H1 (cell line): ENCODE measurements around the gene ANKRD13B. TPM values are rescaled to one million over a fixed set of nuclear protein-coding genes. Genes with fewer than 3 reads are reported as not detected.
A peak's percentile ranks its signal among the peaks of the same experiment; 100 is the strongest.

Experiments
- CTCF ChIA-PET: fragments of 300-600 bp; sonication (Branson Sonifier 250); formaldehyde crosslinking; loops from one replicate; lab custom pipeline; 2021; ENCODE audit not compliant: partially characterized antibody; lab: Charles Lee
- POLR2A ChIA-PET: fragments of 300-600 bp; sonication (Branson Sonifier 250); formaldehyde crosslinking; loops from one replicate; lab custom pipeline; 2021; ENCODE audit warnings: inconsistent platforms; ENCODE audit not compliant: partially characterized antibody; lab: Charles Lee
- DNase-seq, 2 experiments: peaks; one replicate each; pipeline versions ENCODE4 v3.0.0 to v3.0.0-alpha.2; 2010 to 2022; ENCODE audit warnings: low spot score in 2 of 2, low read depth in 1 of 2, mixed read lengths in 1 of 2
- FAIRE-seq: peaks from 2 replicates; lab custom pipeline; 2011; peaks lifted over from hg19 to GRCh38; lab: Jason Lieb, UNC
- H2AFZ ChIP-seq: 2 replicates; pipeline ENCODE4 v1.8.1; 2012; ENCODE audit warnings: low read length, inconsistent platforms
- H2AK5ac ChIP-seq: 2 replicates; pipeline ENCODE4 v1.6.1; 2013; ENCODE audit warnings: low read depth, low read length
- H2BK120ac ChIP-seq: replicated peaks from 2 replicates; pipeline ENCODE3; 2013; ENCODE audit warnings: low read depth, low read length, inconsistent platforms
- H2BK12ac ChIP-seq: 2 replicates; pipeline ENCODE4 v1.6.1; 2013; ENCODE audit warnings: low read depth, low read length
- H2BK15ac ChIP-seq: 2 replicates; pipeline ENCODE4 v1.6.1; 2013; ENCODE audit warnings: low read length
- H2BK20ac ChIP-seq: 2 replicates; pipeline ENCODE4 v1.6.1; 2013; ENCODE audit warnings: low read length
- H2BK5ac ChIP-seq: 2 replicates; pipeline ENCODE4 v1.6.1; 2013; ENCODE audit warnings: low read depth, low read length
- H3K14ac ChIP-seq: 2 replicates; pipeline ENCODE4 v1.6.1; 2013; ENCODE audit warnings: inconsistent platforms; ENCODE audit not compliant: insufficient read length
- H3K18ac ChIP-seq: 2 replicates; pipeline ENCODE4 v1.6.1; 2013; ENCODE audit warnings: low read length; ENCODE audit errors: extremely low read depth
- H3K23ac ChIP-seq: 2 replicates; pipeline ENCODE4 v1.6.1; 2013; ENCODE audit warnings: inconsistent platforms; ENCODE audit not compliant: insufficient read length
- H3K23me2 ChIP-seq: 2 replicates; pipeline ENCODE4 v1.6.1; 2013; ENCODE audit warnings: low read depth, low read length
- H3K27ac ChIP-seq: 2 replicates; pipeline ENCODE4 v1.6.1; 2011; ENCODE audit warnings: low read depth, low read length, inconsistent platforms
- H3K27me3 ChIP-seq, 4 experiments: replicated peaks in 1 of 4; 1 replicate in 1 of 4; 2 replicates in 3 of 4; pipeline versions ENCODE4 v1.6.1 to v1.8.1; 2011 to 2013; ENCODE audit warnings: low read length in 3 of 4, mild to moderate bottlenecking in 3 of 4, inconsistent platforms in 2 of 4, mixed read lengths in 2 of 4, moderate library complexity in 1 of 4; ENCODE audit not compliant: control insufficient read depth in 3 of 4, insufficient read depth in 3 of 4; ENCODE audit errors: extremely low read depth in 1 of 4
- H3K36me3 ChIP-seq, 4 experiments: 2 replicates each; pipeline versions ENCODE4 v1.6.1 to v1.8.1; 2011 to 2013; ENCODE audit warnings: mild to moderate bottlenecking in 4 of 4, low read length in 3 of 4, moderate library complexity in 2 of 4, control low read depth in 1 of 4, inconsistent platforms in 1 of 4; ENCODE audit not compliant: insufficient read depth in 4 of 4, control insufficient read depth in 2 of 4
- H3K4ac ChIP-seq: replicated peaks from 2 replicates; pipeline ENCODE3; 2013; ENCODE audit warnings: low read length, low read depth, mixed read lengths, inconsistent platforms; ENCODE audit not compliant: insufficient read length
- H3K4me1 ChIP-seq, 4 experiments: replicated peaks in 1 of 4; 1 replicate in 1 of 4; 2 replicates in 3 of 4; pipeline versions ENCODE4 v1.6.1 to v1.8.1; 2011 to 2013; ENCODE audit warnings: low read length in 3 of 4, inconsistent platforms in 2 of 4, mixed read lengths in 1 of 4; ENCODE audit not compliant: insufficient read depth in 4 of 4, control insufficient read depth in 3 of 4
- H3K4me2 ChIP-seq, 2 experiments: 2 replicates each; pipeline versions ENCODE4 v1.6.1 to v1.8.1; 2011 to 2013; ENCODE audit warnings: low read depth in 2 of 2, low read length in 2 of 2, control low read depth in 1 of 2, inconsistent platforms in 1 of 2, mild to moderate bottlenecking in 1 of 2; ENCODE audit not compliant: insufficient read depth in 1 of 2
- H3K4me3 ChIP-seq, 4 experiments: fragments of 200-600, 300-600 bp in 1 of 4; sonication (generic), shearing (Covaris generic), sonication (Bioruptor Twin) in 1 of 4; 2 replicates each; pipeline versions ENCODE4 v1.5.1 to v1.8.1; 2011 to 2016; ENCODE audit warnings: low read length in 4 of 4, low read depth in 3 of 4, control low read depth in 2 of 4, inconsistent platforms in 2 of 4, mild to moderate bottlenecking in 2 of 4, mixed read lengths in 1 of 4, moderate library complexity in 1 of 4; ENCODE audit not compliant: insufficient read depth in 2 of 4; ENCODE audit errors: extremely low read depth in 1 of 4
- H3K56ac ChIP-seq: replicated peaks from 2 replicates; pipeline ENCODE3; 2013; ENCODE audit warnings: low read depth, mild to moderate bottlenecking, mixed read lengths, low read length, inconsistent platforms; ENCODE audit not compliant: insufficient read length
- H3K79me1 ChIP-seq: 2 replicates; pipeline ENCODE4 v1.6.1; 2013; ENCODE audit warnings: low read depth, low read length, control low read depth
- H3K79me2 ChIP-seq, 2 experiments: 2 replicates each; pipeline versions ENCODE4 v1.6.1 to v1.8.1; 2012 to 2013; ENCODE audit warnings: low read length in 2 of 2, mild to moderate bottlenecking in 2 of 2, inconsistent platforms in 1 of 2; ENCODE audit not compliant: insufficient read depth in 2 of 2, control insufficient read depth in 1 of 2
- H3K9ac ChIP-seq, 4 experiments: replicated peaks in 1 of 4; 1 replicate in 1 of 4; 2 replicates in 3 of 4; pipeline versions ENCODE4 v1.6.1 to v1.8.1; 2011 to 2013; ENCODE audit warnings: low read depth in 3 of 4, low read length in 3 of 4, control low read depth in 2 of 4, mild to moderate bottlenecking in 2 of 4, moderate library complexity in 2 of 4, inconsistent platforms in 1 of 4; ENCODE audit errors: extremely low read depth in 1 of 4
- H3K9me3 ChIP-seq, 2 experiments: 2 replicates each; pipeline versions ENCODE4 v1.6.1 to v1.8.1; 2012 to 2013; ENCODE audit warnings: mild to moderate bottlenecking in 2 of 2, moderate library complexity in 2 of 2, control low read depth in 1 of 2, inconsistent platforms in 1 of 2, low read depth in 1 of 2, low read length in 1 of 2, mixed read lengths in 1 of 2; ENCODE audit not compliant: insufficient read depth in 2 of 2
- H4K20me1 ChIP-seq, 2 experiments: replicated peaks in 1 of 2; 2 replicates each; pipeline versions ENCODE3 to v1.8.1; 2011 to 2013; ENCODE audit warnings: inconsistent platforms in 2 of 2, low read length in 2 of 2, mild to moderate bottlenecking in 1 of 2; ENCODE audit not compliant: insufficient read depth in 2 of 2, control insufficient read depth in 1 of 2
- H4K5ac ChIP-seq: 2 replicates; pipeline ENCODE4 v1.6.1; 2013; ENCODE audit warnings: low read length, low read depth, mixed read lengths, inconsistent platforms; ENCODE audit not compliant: insufficient read length
- H4K8ac ChIP-seq: 2 replicates; pipeline ENCODE4 v1.8.0; 2013; ENCODE audit warnings: mild to moderate bottlenecking, moderate library complexity, low read length, inconsistent platforms; ENCODE audit not compliant: insufficient read depth; ENCODE audit errors: extremely low read depth
- H4K91ac ChIP-seq: replicated peaks from 2 replicates; pipeline ENCODE3; 2013; ENCODE audit warnings: low read length, mixed read lengths, inconsistent platforms; ENCODE audit not compliant: insufficient read length
- CREB1 ChIP-seq: IDR thresholded peaks from 2 replicates; pipeline ENCODE4 v1.6.1; 2012; ENCODE audit warnings: inconsistent platforms
- RBBP5 ChIP-seq: IDR thresholded peaks from 2 replicates; pipeline ENCODE4 v1.7.1; 2012; ENCODE audit warnings: low read depth, mild to moderate bottlenecking, inconsistent platforms, low read length, moderate library complexity, borderline replicate concordance
- WGBS, 2 experiments: shearing (Covaris generic) in 1 of 2; methylation state at CpG; one replicate each; pipeline versions ENCODE4 v1.1.6 to v1.1.7; 2013 to 2015; ENCODE audit warnings: low lambda C conversion rate in 2 of 2, mixed read lengths in 2 of 2, inconsistent platforms in 1 of 2, low coverage in 1 of 2, missing lambda C conversion rate in 1 of 2; ENCODE audit not compliant: insufficient replicate concordance in 2 of 2, insufficient coverage in 1 of 2, insufficient read length in 1 of 2; ENCODE audit errors: extremely low coverage in 1 of 2, missing lambda C conversion rate in 1 of 2; 5-methylcytosine and 5-hydroxymethylcytosine counted together
- polyA plus RNA-seq, 7 experiments: library from polyadenylated mRNA; depleted of rRNA in 3 of 7; stranded (reverse) in 5 of 7; unstranded in 2 of 7; fragments of >200 nt in 5 of 7; fragments of 200-250 nt in 2 of 7; gene quantifications; 1 replicate in 5 of 7; 2 replicates in 1 of 7; 4 replicates in 1 of 7; pipeline versions ENCODE4 v1.2.1 to v1.2.3, GENCODE V29; 2011 to 2013; ENCODE audit warnings: missing spikeins in 2 of 7, mixed read lengths in 2 of 7
- total RNA-seq: library from RNA; stranded (reverse); fragmentation: NEBNext Ultra II Directional; extraction: Animal tissue kit (Norgen Biotek cat#: 25700); gene quantifications from 2 replicates; pipeline ENCODE4 v1.2.1, GENCODE V29; 2021

ANKRD13B gene
- total and polyA plus RNA-seq, 2 of the 8 experiments (the other 6 are each of a cell fraction or from before 2014, with no cell fraction given) = 16.4 to 48.5 TPM

GRCh38 chr17:29584452-29585079 lies 8.4 kb upstream of the ANKRD13B start:
- Histone ChIP-seq H2BK20ac (no peak overlapping the region), H3K27ac (no peak overlapping the region), H3K23me2 (peaks cover 8% of the 10 kb centered on the region; the same call in 1 of the 2 replicates), H3K4me3 (0 out of 8 replicates have a peak overlapping the region, but pooled peaks of 1 of the 4 experiments have one; percentile 8), H3K9ac (no peak overlapping the region), H2BK5ac (peak overlapping the region; percentile 8), H3K14ac (no peak overlapping the region), H3K4me2 (peak overlapping the region; percentile 2 to 35; a peak in 2 of 4 replicates), H3K9me3 (no peaks in the 10 kb centered on the region), H4K8ac (no peak overlapping the region; the same call in 1 of the 2 replicates), H3K23ac (no peak overlapping the region), H2AFZ (no peak overlapping the region), H3K36me3 (peaks cover 0 to 6% (median 3%) of the 10 kb centered on the region in 4 experiments; a peak in 1 of 8 replicates), H3K79me1 (peaks cover 19% of the 10 kb centered on the region), H3K79me2 (peaks cover 0 to 42% of the 10 kb centered on the region in 2 experiments; a peak in 2 of 4 replicates), H3K4ac (no peak overlapping the region), H3K27me3 (no peaks in the 10 kb centered on the region), H2AK5ac (0 out of 2 replicates have a peak overlapping the region, but pooled peaks have one; percentile 26), H2BK120ac (no peak overlapping the region), H2BK12ac (no peak overlapping the region), H2BK15ac (no peak overlapping the region), H3K4me1 (peaks cover 7 to 25% (median 21%) of the 10 kb centered on the region in 4 experiments), H4K91ac (no peak overlapping the region), H4K20me1 (peaks cover 15 to 38% of the 10 kb centered on the region in 2 experiments), H3K56ac (no peak overlapping the region), H3K18ac (no peak overlapping the region; the same call in 1 of the 2 replicates), H4K5ac (no peak overlapping the region)
- WGBS, 2 experiments = 67% methylated on average over 12 of the region's 12 CpGs; no CpG with 5 or more reads in 1 of the 2 experiments
- POLR2A ChIA-PET = interaction anchor here (1.0 kb wide), 1 partner anchor 10 kb away, joined by 3 read pairs; no protein-coding TSS in a partner anchor
- FAIRE-seq (no peak), DNase-seq (no peak)
- CTCF ChIA-PET = interaction anchor here (0.6 to 14.8 kb wide), 4 partner anchors 13 to 308 kb away, joined by 3 to 193 read pairs (median 52); partner anchors contain the start of genes ABHD15, CORO6 and TP53I13
- TF ChIP-seq RBBP5 (0 out of 2 replicates have a peak, but pooled peaks have one; percentile 32), CREB1 (no peak)
